GM23338 (cell line): ENCODE measurements around the gene DDX27.

Source experiments
- EZH2phosphoT487 ChIP-seq: fragments of 200-600 bp; sonication (generic); IDR thresholded peaks from one replicate; pipeline ENCODE4 v1.8.1; 2018; ENCODE audit warnings: antibody characterized with exemption; ENCODE audit not compliant: unreplicated experiment
- POLR2AphosphoS5 ChIP-seq: IDR thresholded peaks from 2 replicates; pipeline ENCODE4 v1.6.1; 2016; ENCODE audit warnings: antibody characterized with exemption, low read depth
- TF ChIP-seq, protein P1 (sequence below), 2 experiments: fragments of 200-600 bp in 1 of 2; sonication (generic) in 1 of 2; conservative IDR thresholded peaks; 2 replicates each; pipeline versions ENCODE4 v1.5.1 to v1.6.1; 2016 to 2017; ENCODE audit warnings: antibody characterized with exemption in 2 of 2, low read depth in 2 of 2, mild to moderate bottlenecking in 2 of 2, moderate library complexity in 1 of 2

DNA sequence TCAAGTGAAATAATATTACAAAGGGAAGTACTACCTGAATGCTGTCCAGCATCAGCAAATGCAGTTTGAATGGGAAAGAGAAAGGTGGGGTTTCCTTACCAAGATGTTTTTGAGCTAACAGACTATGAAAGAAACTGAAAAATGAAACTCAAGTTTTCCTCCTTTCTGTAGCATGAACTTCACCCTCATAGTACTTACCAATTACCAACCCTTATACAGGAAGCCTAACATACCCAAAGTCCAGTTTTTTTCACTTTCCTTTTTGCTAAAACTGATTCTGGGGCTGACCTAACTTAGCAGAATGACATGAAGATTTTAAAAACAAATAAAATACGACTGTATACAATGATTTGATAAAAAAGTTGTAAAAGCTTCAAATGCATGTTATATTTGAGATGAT, 53.4 kb downstream of the DDX27 start:
- TF ChIP-seq, protein P1, sequence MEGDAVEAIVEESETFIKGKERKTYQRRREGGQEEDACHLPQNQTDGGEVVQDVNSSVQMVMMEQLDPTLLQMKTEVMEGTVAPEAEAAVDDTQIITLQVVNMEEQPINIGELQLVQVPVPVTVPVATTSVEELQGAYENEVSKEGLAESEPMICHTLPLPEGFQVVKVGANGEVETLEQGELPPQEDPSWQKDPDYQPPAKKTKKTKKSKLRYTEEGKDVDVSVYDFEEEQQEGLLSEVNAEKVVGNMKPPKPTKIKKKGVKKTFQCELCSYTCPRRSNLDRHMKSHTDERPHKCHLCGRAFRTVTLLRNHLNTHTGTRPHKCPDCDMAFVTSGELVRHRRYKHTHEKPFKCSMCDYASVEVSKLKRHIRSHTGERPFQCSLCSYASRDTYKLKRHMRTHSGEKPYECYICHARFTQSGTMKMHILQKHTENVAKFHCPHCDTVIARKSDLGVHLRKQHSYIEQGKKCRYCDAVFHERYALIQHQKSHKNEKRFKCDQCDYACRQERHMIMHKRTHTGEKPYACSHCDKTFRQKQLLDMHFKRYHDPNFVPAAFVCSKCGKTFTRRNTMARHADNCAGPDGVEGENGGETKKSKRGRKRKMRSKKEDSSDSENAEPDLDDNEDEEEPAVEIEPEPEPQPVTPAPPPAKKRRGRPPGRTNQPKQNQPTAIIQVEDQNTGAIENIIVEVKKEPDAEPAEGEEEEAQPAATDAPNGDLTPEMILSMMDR (conservative IDR thresholded peaks at IDR 0.05; ENCODE audit: low read depth in 2 of 2) = no peak
- TF ChIP-seq EZH2phosphoT487 (no peak), POLR2AphosphoS5 (no peak)
